ENCODE data around the gene EXOC5.
A peak's percentile ranks its signal among the peaks of the same experiment; 100 is the strongest.
"Not testable (repeated sequence)": the region's sequence is repeated elsewhere in the genome, so short reads cannot be mapped to it uniquely, and the experiment has no call there.

The EXOC5 gene

GRCh38 chr14:57268161-57269069, at the start of gene EXOC5, which contains the start of gene AP5M1:
TSS of gene EXOC5 (minus strand) at chr14:57268905. CDS start at chr14:57268648, 257 bp downstream.
TSS of gene AP5M1 (plus strand) at chr14:57268971. CDS start at chr14:57269315, 344 bp downstream.
- DNase-seq, result peak; percentile 94

- peak; percentile 19 for DNase-seq
Measured at GRCh38 chr14:57317248-57317833, 48.6 kb upstream of the EXOC5 start.

DNA sequence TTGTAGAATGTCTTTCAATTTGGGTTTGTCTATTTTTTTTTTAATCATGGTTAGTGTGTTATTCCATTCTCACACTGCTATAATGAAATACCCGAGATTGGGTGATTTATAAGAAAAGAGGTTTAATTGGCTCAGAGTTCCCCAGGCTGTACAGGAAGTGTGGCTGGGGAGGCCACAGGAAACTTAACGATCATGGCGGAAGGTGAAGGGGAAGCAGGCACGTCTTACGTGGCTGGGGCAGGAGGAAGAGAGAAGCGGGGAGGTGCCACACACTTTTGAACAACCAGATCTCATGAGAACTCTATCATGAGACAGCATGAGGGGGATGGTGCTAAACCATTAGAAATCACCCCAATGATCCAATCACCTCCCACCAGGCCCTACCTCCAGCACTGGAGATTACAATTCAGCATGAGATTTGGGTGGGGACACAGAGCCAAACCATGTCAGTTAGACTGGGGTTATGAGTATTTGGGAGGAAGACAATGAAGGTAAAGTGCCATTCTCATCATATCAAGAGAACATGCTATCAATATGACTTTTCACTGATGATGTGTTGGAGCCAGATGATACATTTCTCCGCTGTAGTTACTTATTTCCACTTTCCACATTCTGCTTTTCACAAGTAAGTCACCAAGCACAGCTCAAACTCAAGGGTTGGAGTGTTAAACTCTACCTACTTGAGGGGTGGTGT, 45.8 kb upstream of the EXOC5 start:
- DNase-seq, result no peak

DNA sequence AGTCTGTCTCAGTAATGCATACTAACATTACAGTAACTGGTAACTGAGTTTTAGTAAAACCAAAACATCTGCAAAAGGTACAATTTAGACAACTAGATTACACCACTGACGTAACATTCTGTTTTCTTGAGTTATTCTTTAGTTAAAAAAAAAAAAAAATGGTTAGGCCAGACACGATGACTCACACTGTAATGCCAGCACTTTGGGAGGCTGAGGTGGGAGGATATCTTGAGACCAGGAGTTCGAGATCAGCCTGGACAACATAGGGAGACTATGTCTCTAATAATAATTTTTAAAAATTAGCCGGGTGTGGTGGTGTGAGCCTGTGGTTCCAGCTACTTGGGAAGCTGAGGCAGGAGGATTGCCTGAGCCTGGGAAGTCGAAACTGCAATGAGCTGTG, 34.2 kb upstream of the EXOC5 start:
- DNase-seq, result no peak

DNA sequence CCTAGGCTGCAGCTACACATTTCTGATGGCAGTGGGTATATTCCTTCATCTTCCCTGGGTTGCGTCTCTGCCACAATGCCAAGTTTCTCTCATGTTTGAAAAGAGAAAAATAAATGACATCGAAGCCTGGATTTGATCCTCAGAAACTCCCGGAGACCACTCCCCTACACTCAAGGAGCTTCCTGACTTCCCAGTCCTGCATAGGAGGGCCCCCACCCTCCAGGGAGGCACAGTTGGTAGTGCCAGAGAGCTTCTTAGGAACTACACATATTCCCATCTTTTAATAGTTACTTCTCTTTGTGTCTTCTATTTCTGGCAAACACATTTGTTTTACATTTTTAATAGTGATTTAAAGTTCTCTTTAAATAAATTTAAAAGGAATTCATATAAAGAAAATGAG, 30.8 kb upstream of the EXOC5 start:
- no peak for DNase-seq

- DNase-seq, result no peak
Measured at GRCh38 chr14:57297852-57298251, 29.1 kb upstream of the EXOC5 start.

DNA sequence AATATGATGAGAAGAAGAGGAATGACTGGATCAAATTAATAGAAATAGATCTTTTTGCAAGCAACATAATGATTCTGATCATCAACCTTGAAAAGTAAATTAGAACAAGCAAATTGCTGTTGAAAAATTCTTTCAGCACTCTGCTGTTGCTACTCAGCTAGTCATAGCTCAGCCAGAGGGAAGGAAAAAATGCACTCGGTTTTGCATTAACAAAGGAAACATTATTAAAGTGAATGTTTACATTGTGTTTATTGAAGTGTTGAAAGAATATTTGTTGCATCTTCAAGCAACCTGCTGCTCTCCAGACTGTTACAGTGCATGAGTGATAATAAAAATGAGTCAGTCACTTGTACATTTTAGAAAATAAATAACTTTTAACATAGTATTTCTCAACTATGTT, 26.5 kb upstream of the EXOC5 start:
- no peak for DNase-seq

- DNase-seq, result no peak
Measured at GRCh38 chr14:57293866-57294837, 25.4 kb upstream of the EXOC5 start.

- no peak for DNase-seq
Measured at GRCh38 chr14:57291692-57292647, 23.3 kb upstream of the EXOC5 start.

GRCh38 chr14:57290751-57291150, 22.0 kb upstream of the EXOC5 start:
- DNase-seq, result no peak

DNA sequence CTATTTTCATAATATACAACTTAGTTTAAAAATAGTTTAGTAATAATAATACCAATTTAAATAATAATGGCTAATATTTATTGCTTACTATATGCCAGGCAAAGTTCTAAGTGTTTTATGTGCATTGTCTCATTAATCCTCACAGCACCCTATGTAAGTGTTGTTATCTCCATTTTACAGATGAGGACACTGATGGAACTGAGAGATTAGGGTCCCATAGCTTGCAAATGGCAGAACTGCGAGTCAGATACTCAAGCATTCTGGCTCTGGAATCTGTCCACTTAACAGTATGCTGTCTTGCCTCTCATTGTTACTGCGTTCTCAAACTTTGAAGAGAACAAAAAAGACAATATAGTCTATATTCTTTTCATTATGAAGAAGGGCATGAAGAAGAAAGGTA, 19.0 kb upstream of the EXOC5 start:
- DNase-seq, result no peak

DNA sequence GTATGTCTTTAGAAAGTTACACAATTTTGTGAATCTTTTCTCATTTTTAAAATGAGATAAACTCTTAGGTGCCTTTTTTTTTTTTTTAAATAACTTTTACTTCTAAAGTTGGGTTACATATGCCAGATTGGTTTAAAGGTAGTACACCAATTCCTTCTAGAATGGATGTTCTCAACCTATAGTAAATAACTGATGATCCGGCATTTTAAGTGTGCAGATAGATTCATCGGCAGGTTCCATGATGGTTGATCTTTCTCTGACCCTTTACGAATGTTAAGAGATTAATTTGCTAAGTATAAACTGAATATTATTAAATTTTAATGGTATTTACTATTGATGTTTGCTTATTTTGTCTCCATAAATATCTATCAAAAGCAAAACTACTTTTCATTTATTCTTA, 8.4 kb upstream of the EXOC5 start:
- no peak for DNase-seq

DNA sequence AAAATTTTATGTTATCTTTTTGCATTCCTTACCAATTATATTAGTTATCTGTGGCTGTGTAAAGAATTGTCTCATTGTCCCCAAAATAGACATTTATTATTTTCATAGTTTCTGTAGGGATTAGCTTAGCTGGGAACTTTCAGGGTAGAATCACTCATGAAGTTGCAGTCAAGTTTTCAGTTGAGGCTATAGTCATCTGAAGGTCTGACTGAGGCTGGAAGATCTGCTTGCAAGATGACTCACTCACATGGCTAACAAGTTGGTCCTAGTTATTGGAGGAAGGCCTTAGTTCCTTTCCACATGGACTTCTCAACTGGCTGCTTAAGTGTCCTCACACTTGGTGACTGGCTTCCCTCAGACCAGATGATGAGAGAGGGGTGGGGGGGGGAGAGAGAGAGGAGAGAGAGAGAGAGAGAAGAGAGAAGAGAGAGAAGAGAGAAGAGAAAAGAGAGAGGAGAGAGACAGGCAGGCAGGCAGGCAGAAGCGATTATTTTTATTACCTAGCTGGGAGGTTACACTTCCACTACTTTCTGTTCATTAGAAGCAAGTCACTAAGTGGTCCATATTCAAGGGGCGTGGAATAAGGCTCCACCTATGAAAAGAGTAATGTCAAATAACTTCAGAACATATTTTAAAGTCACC, 6.4 kb upstream of the EXOC5 start:
- no peak for DNase-seq

- no peak for DNase-seq
Measured at GRCh38 chr14:57274551-57274950, 5.8 kb upstream of the EXOC5 start.

GRCh38 chr14:57273236-57273635, 4.5 kb upstream of the EXOC5 start:
- DNase-seq, result no peak

- DNase-seq, result no peak
Measured at GRCh38 chr14:57266065-57266464, 2.6 kb downstream of the EXOC5 start.

GRCh38 chr14:57262117-57262516, 6.6 kb downstream of the EXOC5 start:
- DNase-seq, result no peak

DNA sequence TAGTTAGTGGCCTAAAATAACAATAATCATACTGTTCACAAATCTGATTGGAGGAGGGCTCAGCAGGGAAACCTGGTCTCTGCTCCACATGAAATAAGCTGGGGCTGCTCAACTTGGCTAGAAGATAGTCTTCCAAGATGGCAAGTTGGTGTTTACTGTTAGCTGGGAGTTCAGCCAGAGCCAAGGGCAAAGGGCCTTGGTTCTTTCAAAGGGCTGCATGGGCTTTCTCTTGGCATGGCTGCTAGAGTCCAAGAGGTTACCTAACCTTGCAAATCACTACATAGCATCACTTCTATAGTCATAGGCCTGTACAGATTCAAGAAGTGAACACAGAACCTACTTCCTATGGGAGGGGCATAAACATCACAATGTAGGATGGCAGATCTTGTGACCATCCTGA, 7.1 kb downstream of the EXOC5 start:
- no peak for DNase-seq

- DNase-seq, result no peak
Measured at GRCh38 chr14:57259672-57260071, 9.0 kb downstream of the EXOC5 start.

- not testable (repeated sequence) for DNase-seq
Measured at GRCh38 chr14:57258221-57258620, 10.5 kb downstream of the EXOC5 start.

DNA sequence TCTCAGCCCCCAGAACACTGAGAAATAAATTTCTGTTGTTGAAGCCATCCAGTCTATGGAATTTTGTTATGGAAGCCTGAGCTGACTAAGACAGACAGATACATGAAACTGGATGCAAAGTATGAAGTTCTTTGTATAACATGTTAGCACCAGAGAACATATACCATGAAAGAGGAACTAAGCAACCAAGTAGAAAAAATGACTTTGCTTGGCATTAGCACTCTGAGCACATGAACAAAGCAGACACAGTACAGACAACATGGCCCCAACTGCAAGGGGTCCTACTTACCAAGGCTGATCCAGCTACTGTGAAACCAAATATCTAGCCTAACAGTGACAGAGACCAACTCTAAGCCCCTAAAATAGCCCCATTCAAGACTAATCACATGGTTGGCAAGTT, 13.8 kb downstream of the EXOC5 start:
- DNase-seq, result no peak

Data from KG1 (cell line).